ENCODE measurements around the gene HJV. TPM values are rescaled to one million over a fixed set of nuclear protein-coding genes. Genes with fewer than 3 reads are reported as not detected.
A peak's percentile ranks its signal among the peaks of the same experiment; 100 is the strongest.

The HJV gene
- total and polyA plus RNA-seq, 2 of the 13 experiments (the other 11 are each of a cell fraction or from before 2014, with no cell fraction given), result 0.18 TPM; not detected in 1

- TF ChIP-seq, protein P1, sequence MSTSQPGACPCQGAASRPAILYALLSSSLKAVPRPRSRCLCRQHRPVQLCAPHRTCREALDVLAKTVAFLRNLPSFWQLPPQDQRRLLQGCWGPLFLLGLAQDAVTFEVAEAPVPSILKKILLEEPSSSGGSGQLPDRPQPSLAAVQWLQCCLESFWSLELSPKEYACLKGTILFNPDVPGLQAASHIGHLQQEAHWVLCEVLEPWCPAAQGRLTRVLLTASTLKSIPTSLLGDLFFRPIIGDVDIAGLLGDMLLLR (CRISPR knock-in tag; IDR thresholded peaks at IDR 0.05), result peak; percentile 71; the same call in 1 of the 2 replicates
- peak; percentile 83 for TF ChIP-seq BORCS8-MEF2B (CRISPR knock-in tag; IDR thresholded peaks at IDR 0.05)
- TF ChIP-seq, protein P2, sequence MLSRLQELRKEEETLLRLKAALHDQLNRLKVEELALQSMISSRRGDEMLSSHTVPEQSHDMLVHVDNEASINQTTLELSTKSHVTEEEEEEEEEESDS (CRISPR knock-in tag; IDR thresholded peaks at IDR 0.05; ENCODE audit: borderline replicate concordance), result peak; percentile 85; the same call in 1 of the 2 replicates
- no peak for TF ChIP-seq ZNF713 (CRISPR knock-in tag; IDR thresholded peaks at IDR 0.05)
- no peak for TF ChIP-seq NBN (conservative IDR thresholded peaks at IDR 0.05)
- peak; percentile 99 for TF ChIP-seq MED8 (CRISPR knock-in tag; IDR thresholded peaks at IDR 0.05; ENCODE audit: insufficient replicate concordance)
- peak; percentile 46; the same call in 1 of the 2 replicates for TF ChIP-seq CREB1 (IDR thresholded peaks at IDR 0.05)
- TF ChIP-seq CREB1 (CRISPR knock-in tag; IDR thresholded peaks at IDR 0.05), result peak; percentile 48
- TF ChIP-seq ZSCAN20 (CRISPR knock-in tag; IDR thresholded peaks at IDR 0.05; ENCODE audit: borderline replicate concordance), result no peak
- no peak for TF ChIP-seq ZNF674 (CRISPR knock-in tag; IDR thresholded peaks at IDR 0.05; ENCODE audit: low read depth)
- 0 out of 2 replicates have a peak, but pooled peaks have one; percentile 42 for TF ChIP-seq ZSCAN30 (CRISPR knock-in tag; IDR thresholded peaks at IDR 0.05)
- TF ChIP-seq ZNF557 (CRISPR knock-in tag; IDR thresholded peaks at IDR 0.05), result no peak
- no peak for TF ChIP-seq ZNF660 (CRISPR knock-in tag; IDR thresholded peaks at IDR 0.05; ENCODE audit: borderline replicate concordance, low read depth)
- TF ChIP-seq MEF2D (CRISPR knock-in tag; IDR thresholded peaks at IDR 0.05), result peak; percentile 97
- TF ChIP-seq SALL1 (CRISPR knock-in tag; IDR thresholded peaks at IDR 0.05), result peak; percentile 97
- TF ChIP-seq NFRKB (IDR thresholded peaks at IDR 0.05), result peak; percentile 60; the same call in 1 of the 2 replicates
- no peak for TF ChIP-seq CEBPB (IDR thresholded peaks at IDR 0.05; ENCODE audit: borderline replicate concordance, low read depth, low read length)
- TF ChIP-seq ZNF180 (CRISPR knock-in tag; IDR thresholded peaks at IDR 0.05; ENCODE audit: borderline replicate concordance, low read depth), result no peak
- peak; percentile 22; the same call in 1 of the 2 replicates for TF ChIP-seq ZNF121 (CRISPR knock-in tag; IDR thresholded peaks at IDR 0.05)
- TF ChIP-seq GTF2F1 (IDR thresholded peaks at IDR 0.05; ENCODE audit: low read length), result no peak
- TF ChIP-seq PITX1 (CRISPR knock-in tag; IDR thresholded peaks at IDR 0.05), result peak; percentile 89
- no peak for TF ChIP-seq NONO (IDR thresholded peaks at IDR 0.05)
- TF ChIP-seq NONO (CRISPR knock-in tag; conservative IDR thresholded peaks at IDR 0.05), result peak; percentile 92
- TF ChIP-seq ZNF550 (CRISPR knock-in tag; IDR thresholded peaks at IDR 0.05; ENCODE audit: borderline replicate concordance), result no peak
- peak; percentile 58; the same call in 1 of the 2 replicates for TF ChIP-seq ZKSCAN8 (CRISPR knock-in tag; IDR thresholded peaks at IDR 0.05; ENCODE audit: borderline replicate concordance)
- TF ChIP-seq, protein P3, sequence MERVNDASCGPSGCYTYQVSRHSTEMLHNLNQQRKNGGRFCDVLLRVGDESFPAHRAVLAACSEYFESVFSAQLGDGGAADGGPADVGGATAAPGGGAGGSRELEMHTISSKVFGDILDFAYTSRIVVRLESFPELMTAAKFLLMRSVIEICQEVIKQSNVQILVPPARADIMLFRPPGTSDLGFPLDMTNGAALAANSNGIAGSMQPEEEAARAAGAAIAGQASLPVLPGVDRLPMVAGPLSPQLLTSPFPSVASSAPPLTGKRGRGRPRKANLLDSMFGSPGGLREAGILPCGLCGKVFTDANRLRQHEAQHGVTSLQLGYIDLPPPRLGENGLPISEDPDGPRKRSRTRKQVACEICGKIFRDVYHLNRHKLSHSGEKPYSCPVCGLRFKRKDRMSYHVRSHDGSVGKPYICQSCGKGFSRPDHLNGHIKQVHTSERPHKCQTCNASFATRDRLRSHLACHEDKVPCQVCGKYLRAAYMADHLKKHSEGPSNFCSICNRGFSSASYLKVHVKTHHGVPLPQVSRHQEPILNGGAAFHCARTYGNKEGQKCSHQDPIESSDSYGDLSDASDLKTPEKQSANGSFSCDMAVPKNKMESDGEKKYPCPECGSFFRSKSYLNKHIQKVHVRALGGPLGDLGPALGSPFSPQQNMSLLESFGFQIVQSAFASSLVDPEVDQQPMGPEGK (CRISPR knock-in tag; IDR thresholded peaks at IDR 0.05), result peak; percentile 87
- no peak for TF ChIP-seq ZSCAN31 (CRISPR knock-in tag; IDR thresholded peaks at IDR 0.05; ENCODE audit: low read depth)
- peak; percentile 99 for TF ChIP-seq NFYC (CRISPR knock-in tag; IDR thresholded peaks at IDR 0.05)
- TF ChIP-seq SOX13 (IDR thresholded peaks at IDR 0.05), result no peak
- peak in 1 of 2 experiments; percentile 79; a peak in 2 of 4 replicates for TF ChIP-seq SOX13 (CRISPR knock-in tag; conservative IDR thresholded peaks at IDR 0.05 in 1 of 2, IDR thresholded peaks at IDR 0.05 in 1 of 2)
- peak; percentile 84 for TF ChIP-seq HIVEP1 (CRISPR knock-in tag; IDR thresholded peaks at IDR 0.05)
- TF ChIP-seq ZNF878 (CRISPR knock-in tag; IDR thresholded peaks at IDR 0.05), result peak; percentile 97
Measured at GRCh38 chr1:145996433-145997015, 25.0 kb downstream of the HJV start, which contains the start of gene TXNIP (continued).
